ENCODE data around the gene S100A10.

GRCh38 chr1:151956957-151957497, 36.6 kb downstream of the S100A10 start:
- TF ChIP-seq ISL1 (CRISPR knock-in tag; IDR thresholded peaks at IDR 0.05): no peak
- TF ChIP-seq ZC3H10 (CRISPR knock-in tag; IDR thresholded peaks at IDR 0.05): no peak
- TF ChIP-seq RARB (CRISPR knock-in tag; IDR thresholded peaks at IDR 0.05): no peak
- no peak for TF ChIP-seq SNAI2 (CRISPR knock-in tag; IDR thresholded peaks at IDR 0.05)
- no peak for TF ChIP-seq BACH2 (CRISPR knock-in tag; IDR thresholded peaks at IDR 0.05; ENCODE audit: borderline replicate concordance)
- TF ChIP-seq ZNF8 (CRISPR knock-in tag; IDR thresholded peaks at IDR 0.05): no peak
- TF ChIP-seq CREB5 (CRISPR knock-in tag; IDR thresholded peaks at IDR 0.05; ENCODE audit: low read depth): no peak
- TF ChIP-seq ZFP30 (CRISPR knock-in tag; IDR thresholded peaks at IDR 0.05): no peak
- TF ChIP-seq ZNF565 (CRISPR knock-in tag; conservative IDR thresholded peaks at IDR 0.05; ENCODE audit: low read depth): no peak
- TF ChIP-seq TSHZ2 (CRISPR knock-in tag; IDR thresholded peaks at IDR 0.05): no peak
- TF ChIP-seq ZFP3 (CRISPR knock-in tag; IDR thresholded peaks at IDR 0.05): no peak
- no peak for TF ChIP-seq ESRRG (CRISPR knock-in tag; IDR thresholded peaks at IDR 0.05)
- no peak for TF ChIP-seq PATZ1 (CRISPR knock-in tag; IDR thresholded peaks at IDR 0.05; ENCODE audit: borderline replicate concordance)
- no peak for TF ChIP-seq ZNF70 (CRISPR knock-in tag; IDR thresholded peaks at IDR 0.05)
